ENCODE measurements around the gene MICAL3.

MICAL3 gene

DNA sequence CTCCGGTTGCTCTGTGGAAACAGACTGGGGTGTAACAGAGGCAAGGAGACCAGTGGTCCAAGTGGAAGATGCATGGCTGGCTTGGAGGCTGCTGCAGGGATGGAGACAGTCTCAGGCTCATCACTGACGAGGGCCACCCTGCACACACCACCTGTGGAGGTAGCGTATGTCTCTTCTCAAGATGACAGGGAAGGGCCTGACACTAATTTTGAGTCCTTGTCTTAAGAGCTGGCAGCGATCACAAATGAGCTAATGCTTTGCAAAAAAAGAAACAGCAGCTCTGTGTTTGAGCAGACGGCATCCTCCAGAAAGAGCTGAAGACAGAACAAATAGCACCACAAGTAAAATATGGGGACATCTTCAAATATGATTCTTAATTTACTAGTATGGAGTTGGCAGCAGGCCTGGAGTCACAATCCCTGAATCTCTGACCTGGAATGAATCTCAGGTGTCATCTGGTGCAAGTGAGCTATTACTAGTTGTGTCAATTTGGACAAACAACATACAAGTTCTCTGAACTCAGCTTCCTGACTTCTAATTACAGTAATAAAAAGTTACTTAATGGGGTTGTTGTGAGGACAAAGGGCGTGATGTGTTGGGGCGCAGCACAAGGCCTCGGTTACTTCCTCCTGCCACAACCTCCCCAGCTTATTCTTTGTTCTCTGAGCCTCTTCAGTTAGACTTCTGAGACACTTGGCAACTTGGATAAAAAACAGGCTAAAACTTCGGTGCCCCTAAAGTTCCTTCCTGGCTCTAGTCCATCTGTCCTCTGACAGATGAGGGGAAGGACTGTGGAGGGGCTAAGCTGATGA is 154.9 kb downstream of the MICAL3 start:
- DNase-seq (ENCODE audit: low read depth in 2 of 2): no peak

DNA sequence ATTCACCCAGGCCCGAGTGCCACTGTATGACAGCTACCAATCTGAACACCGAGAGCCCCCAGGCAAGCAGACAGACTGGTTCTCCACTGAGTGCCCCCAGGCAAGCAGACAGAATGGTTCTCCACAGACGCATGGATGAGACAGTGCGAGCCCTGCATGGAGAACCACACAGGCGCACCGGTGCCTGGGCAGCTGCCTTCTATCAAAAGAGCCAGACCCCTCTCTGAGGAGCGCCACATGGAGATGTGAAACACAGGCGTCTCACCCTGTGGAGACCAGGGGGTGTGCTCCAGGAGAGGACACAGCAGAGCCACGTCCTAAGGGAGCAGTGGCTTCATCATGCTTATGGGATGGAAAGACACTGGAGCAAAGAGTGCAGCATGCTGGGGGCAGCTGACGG is 155.6 kb downstream of the MICAL3 start:
- DNase-seq (ENCODE audit: low read depth in 2 of 2): no peak

DNA sequence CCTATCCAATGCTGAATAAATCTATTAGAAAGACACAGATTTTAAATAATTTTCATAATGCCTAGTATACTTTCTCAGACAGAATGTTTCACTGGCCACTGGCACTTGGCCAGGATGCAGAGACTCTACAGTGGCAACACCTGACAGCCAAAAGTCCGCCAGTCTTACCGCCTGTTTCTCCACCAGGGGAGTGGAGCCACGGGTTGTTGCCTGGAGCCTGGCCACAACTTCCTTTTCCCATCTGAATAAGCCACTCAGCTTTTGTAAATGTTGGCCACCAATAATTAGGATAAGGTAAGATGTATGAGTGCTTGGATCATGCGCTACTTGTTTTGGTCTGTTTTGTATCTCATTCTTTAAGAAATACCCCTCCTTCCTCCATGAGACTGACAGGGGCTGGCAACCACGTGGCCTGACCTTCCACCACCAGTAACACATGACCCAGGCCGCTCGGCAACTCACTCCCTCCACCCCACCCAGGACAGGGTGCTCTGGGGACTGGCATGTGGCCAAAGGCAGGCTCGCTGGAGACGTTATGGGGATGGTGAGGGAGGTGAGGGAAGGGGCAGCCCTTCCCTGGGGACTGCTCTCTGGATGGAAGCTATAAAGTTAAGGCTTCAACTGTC is 157.1 kb downstream of the MICAL3 start:
- DNase-seq (ENCODE audit: low read depth in 2 of 2): no peak

DNA sequence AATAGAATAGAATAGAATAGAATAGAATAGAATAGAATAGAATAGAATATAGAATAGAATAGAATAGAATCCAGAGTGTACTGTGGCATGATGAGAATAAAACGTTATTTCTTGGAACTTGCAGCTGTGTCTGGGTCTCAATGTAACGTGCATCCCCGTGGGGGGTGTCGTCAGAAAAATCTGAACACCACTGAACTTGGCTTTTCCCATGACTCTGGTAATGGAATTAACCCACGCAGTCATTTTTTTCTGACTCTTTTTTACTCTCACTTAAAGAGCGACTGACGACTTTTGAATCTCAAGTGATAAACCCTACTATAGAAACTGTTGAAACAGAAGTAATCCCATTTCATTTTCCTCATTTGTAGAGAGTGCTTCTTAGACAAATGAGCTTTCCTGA is 157.7 kb downstream of the MICAL3 start:
- DNase-seq (ENCODE audit: low read depth in 2 of 2): no peak

DNA sequence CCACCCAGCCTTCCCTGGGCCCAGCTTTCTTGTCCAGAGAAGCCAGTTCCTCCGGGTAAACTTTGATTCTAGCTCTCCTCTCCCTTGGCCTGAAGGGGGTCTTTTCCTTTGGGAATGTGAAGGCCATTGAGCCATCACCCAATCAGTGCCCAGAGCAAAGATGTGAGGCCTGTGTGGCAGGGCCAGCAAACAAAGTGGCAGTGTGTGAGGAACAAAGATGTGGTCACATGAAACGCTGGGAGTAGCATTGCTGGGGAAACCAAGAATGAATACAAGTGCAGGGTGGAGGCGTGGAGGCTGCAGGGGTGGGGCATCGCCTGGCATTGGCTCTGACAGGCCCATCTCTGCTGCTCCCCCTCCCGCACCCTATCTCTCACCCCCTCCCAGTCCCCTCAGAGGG is 158.2 kb downstream of the MICAL3 start:
- DNase-seq (ENCODE audit: low read depth in 2 of 2): no peak

DNA sequence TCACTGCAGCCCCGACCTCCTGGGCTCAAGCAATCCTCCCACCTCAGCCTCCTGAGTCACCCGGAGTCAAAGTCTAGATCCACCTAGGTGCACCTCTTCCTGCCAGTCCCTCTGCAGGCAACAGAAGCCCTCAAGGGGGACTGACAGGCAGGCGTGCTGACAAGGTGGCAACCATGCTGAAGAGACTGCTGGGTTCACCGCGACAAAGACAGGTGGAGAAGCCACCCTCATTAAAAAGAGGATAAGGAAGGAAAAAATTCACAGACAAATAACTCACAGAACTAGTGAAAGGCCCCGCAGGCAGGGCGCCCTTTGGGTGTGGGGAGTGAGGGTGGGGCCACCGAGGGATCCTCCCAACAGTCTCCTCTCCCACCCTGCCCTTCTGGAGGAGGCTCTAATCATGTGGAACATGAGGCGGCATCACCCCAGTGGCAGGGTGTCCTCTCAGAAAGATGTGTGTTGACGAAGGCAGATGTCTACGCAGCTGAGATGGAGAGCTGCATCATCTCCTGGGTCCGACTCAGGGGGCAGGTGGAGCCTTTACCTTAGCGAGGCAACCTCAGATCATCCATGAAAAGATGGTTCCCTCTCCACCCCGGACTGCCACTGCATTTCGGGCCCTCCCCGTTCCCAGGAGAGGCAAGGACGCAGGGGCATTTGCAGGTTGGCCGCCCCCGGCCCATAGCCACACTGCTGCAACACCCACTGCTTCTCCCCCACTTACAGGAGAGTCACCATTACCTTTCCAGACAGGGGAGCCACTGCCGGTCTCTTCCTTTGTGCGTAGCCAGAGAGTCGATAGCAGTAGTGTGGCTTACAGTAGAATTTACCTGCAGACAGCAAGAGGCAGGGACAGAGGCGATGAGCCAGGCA is 158.9 kb downstream of the MICAL3 start:
- DNase-seq (ENCODE audit: low read depth in 2 of 2): no peak

DNA sequence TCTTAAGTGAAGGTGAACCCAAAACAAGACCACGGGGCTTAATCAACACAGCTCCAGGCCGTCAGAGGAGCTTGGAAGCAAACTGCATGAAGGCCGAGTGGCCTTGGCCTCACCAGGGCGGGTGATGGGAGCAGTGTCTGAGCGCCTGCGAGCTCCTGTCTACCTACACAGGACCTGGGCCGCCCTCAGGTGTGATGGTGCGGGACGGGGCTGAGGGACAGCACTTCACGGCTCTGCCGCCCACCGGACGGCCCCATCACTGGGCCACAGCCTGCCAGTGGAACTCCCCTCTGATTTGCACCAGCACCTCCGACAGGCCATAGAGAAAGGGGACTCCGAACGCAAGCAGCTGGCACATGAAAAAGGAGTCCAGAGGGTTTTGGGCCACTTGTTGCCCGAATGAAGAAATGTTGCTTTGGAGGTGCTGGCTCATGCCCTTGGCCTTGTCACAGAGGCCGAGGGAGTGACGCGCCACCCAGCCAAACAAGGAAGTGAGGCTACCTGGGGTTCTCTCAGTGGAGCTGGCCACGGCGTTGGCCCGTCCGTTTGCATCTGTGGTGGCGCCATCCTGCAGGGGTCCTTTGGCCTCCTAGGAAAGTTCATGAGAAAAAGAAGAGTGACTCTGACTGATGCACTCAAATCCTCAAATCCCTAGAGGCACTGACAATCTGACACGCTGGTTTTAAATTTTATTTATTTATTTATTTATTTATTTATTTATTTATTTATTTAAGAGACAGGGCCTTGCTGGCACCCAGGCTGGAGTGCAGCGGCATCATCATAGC is 159.8 kb downstream of the MICAL3 start:
- DNase-seq (ENCODE audit: low read depth in 2 of 2): no peak

DNA sequence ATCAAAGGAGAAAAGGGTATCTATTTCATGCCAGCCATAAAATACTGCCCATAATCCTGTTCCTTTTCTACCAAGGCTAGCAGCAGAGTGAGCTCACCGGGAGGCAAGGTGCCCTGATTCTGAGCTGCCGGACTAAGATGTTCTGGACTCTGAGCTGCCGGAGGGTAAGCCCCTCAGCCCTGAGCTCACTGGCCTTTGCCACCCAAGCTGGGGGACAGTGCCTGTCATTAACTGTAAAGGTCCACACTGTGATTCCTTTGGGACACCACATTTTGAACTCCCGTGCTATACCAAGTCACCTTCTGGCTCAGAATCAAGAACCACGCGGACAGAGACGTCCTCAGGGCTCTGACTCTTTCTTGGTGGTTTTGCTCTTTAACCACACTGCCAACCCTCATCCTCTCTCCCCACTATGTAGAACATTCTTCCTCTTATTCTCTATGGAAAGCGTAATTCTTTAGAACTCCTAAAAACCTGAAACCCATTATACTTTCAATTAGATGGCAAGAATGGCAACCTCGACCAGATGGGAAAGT is 161.6 kb downstream of the MICAL3 start:
- no peak for DNase-seq (ENCODE audit: low read depth in 2 of 2)

DNA sequence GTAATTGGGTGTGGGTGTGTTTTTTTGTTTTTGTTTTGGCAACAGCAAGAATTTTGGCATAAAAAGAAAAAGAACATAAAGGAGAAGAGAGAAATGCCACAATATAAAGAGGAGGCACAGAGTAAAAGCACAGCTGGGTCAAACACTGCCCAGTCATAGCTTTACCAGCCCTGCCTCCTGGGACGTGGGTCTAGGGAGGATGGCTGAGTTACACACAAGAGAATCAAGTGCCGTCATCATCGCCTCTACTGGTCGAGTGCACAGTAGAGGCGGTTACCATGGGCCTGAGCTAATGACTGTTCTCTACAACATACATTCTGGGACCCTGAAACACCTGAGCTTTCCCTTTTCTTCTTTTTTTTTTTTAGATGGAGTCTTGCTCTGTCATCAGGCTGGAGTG is 162.5 kb downstream of the MICAL3 start:
- no peak for DNase-seq (ENCODE audit: low read depth in 2 of 2)

DNA sequence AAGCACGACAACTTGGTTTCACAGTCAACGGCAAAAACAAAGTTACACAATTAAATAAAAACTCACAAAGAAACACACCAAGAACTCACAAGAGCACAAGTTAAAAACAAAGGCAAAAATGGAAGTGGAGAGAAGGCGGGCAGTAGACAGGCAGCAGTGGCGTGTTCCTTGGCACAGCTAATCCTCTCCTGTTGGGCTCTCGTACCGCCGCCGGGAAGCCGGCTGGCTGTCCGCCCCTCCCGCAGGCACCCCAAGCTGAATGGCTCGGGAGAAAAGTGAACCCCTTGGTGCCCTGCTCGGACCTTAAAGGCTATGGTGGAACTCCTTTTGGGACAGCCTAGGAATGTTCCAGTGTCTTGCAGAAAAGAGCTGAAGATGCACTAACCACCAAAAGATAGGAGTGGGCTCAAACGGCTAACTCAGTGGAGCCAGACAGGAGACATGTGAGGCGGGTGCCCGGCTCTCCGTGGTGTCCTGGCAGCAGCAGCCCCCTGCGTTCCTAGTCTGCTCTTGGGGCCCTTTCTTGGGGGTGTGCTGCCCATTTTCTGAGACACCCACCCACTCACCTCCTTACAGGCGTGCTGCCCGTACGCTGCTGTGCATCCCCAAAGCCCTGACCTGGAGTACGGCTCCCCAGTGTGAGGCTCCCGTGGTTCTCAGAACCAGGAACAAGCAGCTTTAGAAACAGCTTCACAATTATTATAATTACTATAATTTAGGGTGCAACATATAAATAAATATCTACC is 164.0 kb downstream of the MICAL3 start:
- no peak for DNase-seq (ENCODE audit: low read depth in 2 of 2)

DNA sequence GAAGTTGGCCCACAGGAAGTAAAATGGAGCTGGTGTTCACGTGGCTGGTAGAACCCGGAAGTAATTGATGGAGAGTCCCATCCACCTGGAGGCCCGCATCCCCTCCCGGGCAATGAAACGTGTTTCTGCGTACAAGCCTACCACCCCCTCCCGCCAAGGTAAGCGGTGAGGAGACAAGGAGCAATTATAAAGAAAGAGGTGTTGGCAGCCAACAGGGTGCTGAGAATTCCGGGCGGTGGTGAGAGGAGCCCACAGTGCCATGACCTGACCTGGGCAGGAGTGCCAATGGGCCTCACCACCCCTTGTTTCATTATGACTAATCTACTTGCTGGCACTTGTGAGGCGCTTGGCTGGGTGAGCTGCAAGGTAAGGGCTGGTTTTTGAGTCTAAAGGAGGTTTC is 166.3 kb downstream of the MICAL3 start:
- DNase-seq (ENCODE audit: low read depth in 2 of 2): no peak

DNA sequence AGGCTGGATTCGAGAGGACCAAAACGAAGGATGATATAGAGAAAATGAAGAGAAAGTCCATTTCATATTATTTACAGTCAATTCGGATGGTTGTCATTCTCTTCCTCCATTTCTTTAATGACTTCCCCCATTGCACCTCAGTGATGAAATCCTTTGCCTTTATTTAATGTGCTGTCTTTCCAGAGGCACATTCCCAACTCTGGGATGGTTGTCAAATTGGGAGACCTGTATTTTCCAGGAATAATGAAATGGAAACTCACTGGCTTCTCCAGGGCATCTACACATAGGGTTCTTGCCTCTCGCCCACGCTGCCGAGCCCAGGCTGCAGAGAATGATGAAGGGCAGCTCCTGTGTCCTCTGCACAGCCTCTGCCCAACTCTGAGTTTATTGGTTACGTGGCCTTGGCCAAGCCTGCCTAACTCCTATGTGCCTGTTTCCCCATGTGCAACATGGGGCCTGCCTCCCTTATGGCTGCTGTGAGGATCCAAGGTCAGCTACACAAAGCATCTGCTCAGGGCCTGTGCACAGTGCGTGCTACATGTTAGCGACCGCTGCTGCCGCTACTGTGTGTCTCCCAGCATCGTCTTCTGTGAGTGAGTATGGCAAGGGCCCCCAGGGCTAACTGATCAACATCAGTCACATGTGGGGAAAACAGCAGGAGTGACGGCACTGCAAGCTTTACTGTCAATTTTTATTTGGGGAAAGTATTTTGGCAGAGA is 168.6 kb downstream of the MICAL3 start:
- DNase-seq (ENCODE audit: low read depth in 2 of 2): no peak

DNA sequence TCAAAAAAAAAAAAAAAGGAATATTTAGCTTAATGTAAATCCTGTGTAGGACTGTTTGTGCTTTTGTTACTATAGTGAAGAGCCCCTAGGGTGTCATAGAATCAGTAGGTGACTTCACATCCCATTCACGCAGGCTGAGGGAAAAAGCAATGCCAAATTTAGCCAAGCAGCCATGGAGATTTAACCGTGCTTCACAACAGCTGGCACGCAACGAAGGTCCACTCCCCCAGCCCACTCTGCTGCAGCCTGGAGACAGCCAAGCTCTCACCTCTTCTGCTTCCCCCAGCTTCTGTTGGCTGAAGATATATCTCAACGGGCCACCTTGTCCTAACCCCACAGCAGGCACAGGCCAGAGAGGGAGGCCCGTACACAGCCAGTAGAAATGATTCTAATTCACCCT is 171.3 kb downstream of the MICAL3 start:
- DNase-seq (ENCODE audit: low read depth in 2 of 2): no peak

DNA sequence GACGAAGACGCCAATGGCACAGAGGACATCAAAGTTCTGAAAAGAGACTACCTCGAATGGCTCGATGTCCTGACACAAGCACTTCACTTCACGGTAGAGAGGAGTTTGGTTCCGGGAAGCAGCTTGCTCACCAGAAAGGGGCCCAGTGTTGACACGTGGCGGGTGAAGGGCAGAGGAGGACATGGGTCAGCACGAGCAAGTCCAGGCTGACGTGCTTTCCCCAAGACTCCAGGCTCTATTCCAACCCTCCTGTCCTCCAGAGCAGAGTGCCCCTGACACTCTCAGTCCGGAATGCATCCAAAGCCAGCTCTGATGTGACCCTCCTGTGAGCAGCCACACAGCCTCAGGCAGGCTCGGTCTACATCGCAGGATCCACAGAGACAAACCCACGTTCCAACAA is 172.6 kb downstream of the MICAL3 start:
- no peak for DNase-seq (ENCODE audit: low read depth in 2 of 2)

DNA sequence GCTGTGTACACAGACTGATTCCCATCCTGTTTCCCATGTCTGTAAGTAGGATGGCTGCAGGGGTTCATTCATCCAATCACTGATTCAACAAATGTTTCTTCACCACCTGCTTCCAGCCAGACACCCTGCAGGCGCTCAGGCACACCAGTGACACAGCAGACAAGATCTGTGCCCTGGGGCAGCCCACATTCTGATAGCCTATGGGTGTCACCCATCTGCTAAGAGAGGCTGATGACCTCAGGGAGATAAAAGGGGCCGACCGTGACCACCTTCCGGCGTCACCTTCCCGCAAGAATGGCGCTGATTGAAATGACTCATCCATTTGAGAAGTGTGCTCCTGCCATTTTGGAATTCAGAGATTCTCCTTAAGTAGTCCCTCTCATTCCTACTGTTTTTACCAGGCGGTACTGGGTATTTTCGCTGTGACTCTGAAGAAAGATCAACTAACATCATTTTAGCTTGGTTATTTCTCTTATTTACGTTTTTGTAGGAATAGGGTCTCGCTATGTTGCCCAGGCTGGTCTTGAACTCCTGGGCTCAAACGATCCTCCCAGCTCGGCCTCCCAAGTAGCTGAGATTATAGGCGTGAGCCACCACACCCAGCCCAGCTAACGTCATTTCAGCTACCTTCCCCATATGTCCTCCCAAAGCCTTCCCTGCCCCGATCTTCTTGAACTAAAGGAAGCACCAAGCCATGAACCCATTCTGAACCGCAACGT is 176.8 kb downstream of the MICAL3 start:
- no peak for DNase-seq (ENCODE audit: low read depth in 2 of 2)

DNA sequence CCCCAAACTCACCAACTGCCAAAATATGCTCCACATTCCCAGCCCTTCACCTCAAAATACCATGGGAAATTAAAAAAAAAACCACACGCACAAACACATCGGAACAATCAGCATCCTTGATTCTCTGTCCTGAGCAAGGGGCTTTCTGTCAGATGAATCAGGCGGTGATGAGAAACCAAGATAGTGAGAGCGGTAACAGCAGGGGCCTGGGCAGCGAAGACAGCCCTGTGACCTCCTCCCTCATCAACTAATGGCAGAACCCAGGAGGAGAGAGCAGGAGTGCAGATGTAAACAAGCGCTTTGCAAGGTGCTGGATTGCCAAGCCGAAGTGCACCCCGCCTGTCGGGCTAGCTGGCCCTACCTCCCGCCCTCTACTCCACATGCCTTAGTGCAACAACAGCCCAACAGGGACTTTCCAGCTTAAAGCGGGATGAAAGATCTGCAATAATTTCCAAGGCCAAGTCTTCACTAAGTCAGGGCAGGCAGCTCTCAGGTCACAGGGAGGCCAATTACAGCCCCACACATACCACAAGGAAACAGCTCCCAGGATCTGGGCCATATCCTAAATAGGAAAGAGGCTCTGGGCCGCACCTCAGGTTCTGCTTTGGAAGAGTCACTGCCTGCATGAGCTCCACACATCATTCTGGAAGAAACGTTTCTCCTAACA is 177.9 kb downstream of the MICAL3 start:
- DNase-seq (ENCODE audit: low read depth in 2 of 2): no peak

DNA sequence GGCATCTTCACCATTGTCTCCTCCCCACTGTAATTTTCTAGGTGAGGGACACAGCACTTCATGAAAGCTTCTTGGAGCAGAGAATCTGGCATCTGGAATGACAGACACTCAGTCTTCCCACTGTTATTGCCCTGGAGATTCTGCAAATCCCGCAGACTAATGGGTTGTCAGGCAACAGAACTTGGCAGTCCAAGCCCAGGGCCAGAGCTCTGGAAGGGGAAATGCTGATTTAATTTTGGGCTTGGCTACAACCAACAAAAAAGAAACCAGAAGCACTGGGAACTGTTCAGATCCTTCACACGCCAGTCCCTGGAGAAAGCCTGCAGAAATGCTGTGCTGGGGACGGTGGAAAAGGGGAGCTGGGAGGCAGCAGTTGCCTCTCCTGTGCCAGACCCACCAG is 178.6 kb downstream of the MICAL3 start:
- DNase-seq (ENCODE audit: low read depth in 2 of 2): no peak

DNA sequence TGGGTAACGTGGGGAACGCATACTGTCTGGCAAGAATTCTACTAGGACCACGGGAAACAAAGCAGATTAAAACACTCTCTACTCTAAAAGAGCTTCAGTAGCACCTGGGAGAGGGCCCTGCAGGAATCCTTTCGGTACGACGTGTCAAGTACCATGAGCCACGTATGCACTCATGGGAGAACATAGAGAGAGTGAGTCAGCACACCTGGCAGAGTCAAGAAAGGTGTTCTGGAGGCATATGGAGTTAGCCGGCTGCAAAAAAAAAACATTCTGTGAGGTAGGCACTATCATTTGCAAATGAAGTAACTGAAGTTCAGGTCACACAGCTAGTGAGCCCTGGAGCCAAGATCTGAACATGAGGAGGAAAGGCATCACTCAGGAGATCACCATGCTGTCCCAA is 179.0 kb downstream of the MICAL3 start:
- no peak for DNase-seq (ENCODE audit: low read depth in 2 of 2)

DNA sequence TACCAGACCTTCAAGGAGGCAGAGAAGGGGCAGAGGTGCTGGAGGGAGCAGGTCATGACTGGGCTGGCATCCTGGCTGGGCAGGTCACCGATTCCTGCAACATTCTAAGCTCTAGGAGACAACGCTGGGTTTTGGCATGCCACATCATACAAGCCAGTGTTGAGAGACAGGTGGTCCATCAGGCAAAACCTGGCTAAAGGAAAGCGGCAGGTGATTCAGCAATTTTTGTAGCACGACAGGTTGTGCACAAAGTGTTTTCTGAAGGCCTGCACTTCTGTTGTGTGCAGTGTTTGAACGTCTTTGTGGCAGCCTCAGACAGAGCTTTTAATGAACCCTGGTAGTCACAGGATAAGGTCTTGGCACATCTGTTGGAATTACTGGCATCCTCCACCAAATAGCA is 180.2 kb downstream of the MICAL3 start:
- DNase-seq (ENCODE audit: low read depth in 2 of 2): no peak
